SK-N-SH (cell line): ENCODE results near the gene FAM181A.

Experiments used
- EP300 ChIP-seq, 2 experiments: IDR thresholded peaks; 2 replicates each; pipeline versions ENCODE4 v1.4.0 to v1.6.1; 2012; ENCODE audit warnings: borderline replicate concordance in 1 of 2, low read depth in 1 of 2, low read length in 1 of 2
- JUND ChIP-seq: IDR thresholded peaks from 2 replicates; pipeline ENCODE4 v1.4.0; 2012
- MEF2A ChIP-seq: IDR thresholded peaks from 2 replicates; pipeline ENCODE4 v1.4.0; 2012; ENCODE audit warnings: low read depth, borderline replicate concordance
- POLR2AphosphoS5 ChIP-seq: IDR thresholded peaks from 2 replicates; pipeline ENCODE4 v1.6.1; 2012; ENCODE audit warnings: low read depth, low read length
- RAD21 ChIP-seq: IDR thresholded peaks from 2 replicates; pipeline ENCODE4 v1.6.1; 2012; ENCODE audit warnings: mild to moderate bottlenecking, low read length
- RCOR1 ChIP-seq: fragments of 150-350 bp; IDR thresholded peaks from 2 replicates; pipeline ENCODE4 v1.6.1; 2017; ENCODE audit warnings: antibody characterized with exemption, low read length
- TAF1 ChIP-seq: IDR thresholded peaks from 2 replicates; pipeline ENCODE4 v1.6.1; 2012; ENCODE audit warnings: low read depth, mild to moderate bottlenecking, low read length, moderate library complexity, borderline replicate concordance
- TCF12 ChIP-seq: IDR thresholded peaks from 2 replicates; pipeline ENCODE4 v1.4.0; 2012
- TF ChIP-seq, protein P1 (sequence below): fragments of 200-600 bp; sonication (generic); IDR thresholded peaks from 2 replicates; pipeline ENCODE4 v1.6.1; 2017; ENCODE audit warnings: antibody characterized with exemption, mild to moderate bottlenecking, moderate library complexity
- TF ChIP-seq, protein P2 (sequence below): IDR thresholded peaks from 2 replicates; pipeline ENCODE4 v1.6.1; 2012; ENCODE audit warnings: mild to moderate bottlenecking, low read depth, low read length, moderate library complexity

DNA sequence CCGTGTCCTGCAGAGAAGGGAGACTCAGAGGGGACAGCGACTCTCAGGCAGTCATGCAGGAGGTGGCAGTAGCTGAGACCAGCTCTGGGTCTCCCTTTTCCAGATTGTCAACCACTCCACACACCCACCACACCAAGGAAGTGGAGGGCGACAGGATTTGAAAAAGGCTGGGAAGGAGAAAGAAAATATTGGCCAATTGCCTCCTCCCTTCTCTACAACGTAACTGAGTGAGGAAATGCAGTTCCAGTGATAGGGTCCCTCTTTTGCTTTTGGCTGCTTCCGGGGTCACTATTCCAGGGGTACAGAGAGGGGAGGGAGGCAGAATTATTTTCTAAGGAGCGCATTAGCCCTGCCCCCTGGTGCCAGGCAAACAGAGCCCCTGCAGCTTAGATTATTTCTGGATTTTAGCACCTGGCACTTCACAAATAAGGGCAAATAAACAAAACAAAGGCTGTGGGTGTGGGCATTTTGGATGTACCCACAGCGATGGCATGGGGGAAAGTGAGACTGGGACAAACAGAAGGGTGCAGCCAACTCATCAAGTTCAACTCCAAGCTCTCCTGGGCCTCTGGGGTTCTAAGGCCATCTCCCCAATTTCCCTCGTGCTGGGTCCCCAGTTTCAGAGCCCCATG is 28.8 kb downstream of the FAM181A start:
- no peak for TF ChIP-seq POLR2AphosphoS5
- TF ChIP-seq, protein P1, sequence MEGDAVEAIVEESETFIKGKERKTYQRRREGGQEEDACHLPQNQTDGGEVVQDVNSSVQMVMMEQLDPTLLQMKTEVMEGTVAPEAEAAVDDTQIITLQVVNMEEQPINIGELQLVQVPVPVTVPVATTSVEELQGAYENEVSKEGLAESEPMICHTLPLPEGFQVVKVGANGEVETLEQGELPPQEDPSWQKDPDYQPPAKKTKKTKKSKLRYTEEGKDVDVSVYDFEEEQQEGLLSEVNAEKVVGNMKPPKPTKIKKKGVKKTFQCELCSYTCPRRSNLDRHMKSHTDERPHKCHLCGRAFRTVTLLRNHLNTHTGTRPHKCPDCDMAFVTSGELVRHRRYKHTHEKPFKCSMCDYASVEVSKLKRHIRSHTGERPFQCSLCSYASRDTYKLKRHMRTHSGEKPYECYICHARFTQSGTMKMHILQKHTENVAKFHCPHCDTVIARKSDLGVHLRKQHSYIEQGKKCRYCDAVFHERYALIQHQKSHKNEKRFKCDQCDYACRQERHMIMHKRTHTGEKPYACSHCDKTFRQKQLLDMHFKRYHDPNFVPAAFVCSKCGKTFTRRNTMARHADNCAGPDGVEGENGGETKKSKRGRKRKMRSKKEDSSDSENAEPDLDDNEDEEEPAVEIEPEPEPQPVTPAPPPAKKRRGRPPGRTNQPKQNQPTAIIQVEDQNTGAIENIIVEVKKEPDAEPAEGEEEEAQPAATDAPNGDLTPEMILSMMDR, result no peak
- TF ChIP-seq TAF1, result no peak
- TF ChIP-seq RAD21, result no peak
- TF ChIP-seq EP300 (IDR thresholded peaks at IDR 0.05; ENCODE audit: borderline replicate concordance in 1 of 2, low read depth in 1 of 2, low read length in 1 of 2), result no peak
- no peak for TF ChIP-seq RCOR1
- no peak for TF ChIP-seq JUND
- TF ChIP-seq, protein P2, sequence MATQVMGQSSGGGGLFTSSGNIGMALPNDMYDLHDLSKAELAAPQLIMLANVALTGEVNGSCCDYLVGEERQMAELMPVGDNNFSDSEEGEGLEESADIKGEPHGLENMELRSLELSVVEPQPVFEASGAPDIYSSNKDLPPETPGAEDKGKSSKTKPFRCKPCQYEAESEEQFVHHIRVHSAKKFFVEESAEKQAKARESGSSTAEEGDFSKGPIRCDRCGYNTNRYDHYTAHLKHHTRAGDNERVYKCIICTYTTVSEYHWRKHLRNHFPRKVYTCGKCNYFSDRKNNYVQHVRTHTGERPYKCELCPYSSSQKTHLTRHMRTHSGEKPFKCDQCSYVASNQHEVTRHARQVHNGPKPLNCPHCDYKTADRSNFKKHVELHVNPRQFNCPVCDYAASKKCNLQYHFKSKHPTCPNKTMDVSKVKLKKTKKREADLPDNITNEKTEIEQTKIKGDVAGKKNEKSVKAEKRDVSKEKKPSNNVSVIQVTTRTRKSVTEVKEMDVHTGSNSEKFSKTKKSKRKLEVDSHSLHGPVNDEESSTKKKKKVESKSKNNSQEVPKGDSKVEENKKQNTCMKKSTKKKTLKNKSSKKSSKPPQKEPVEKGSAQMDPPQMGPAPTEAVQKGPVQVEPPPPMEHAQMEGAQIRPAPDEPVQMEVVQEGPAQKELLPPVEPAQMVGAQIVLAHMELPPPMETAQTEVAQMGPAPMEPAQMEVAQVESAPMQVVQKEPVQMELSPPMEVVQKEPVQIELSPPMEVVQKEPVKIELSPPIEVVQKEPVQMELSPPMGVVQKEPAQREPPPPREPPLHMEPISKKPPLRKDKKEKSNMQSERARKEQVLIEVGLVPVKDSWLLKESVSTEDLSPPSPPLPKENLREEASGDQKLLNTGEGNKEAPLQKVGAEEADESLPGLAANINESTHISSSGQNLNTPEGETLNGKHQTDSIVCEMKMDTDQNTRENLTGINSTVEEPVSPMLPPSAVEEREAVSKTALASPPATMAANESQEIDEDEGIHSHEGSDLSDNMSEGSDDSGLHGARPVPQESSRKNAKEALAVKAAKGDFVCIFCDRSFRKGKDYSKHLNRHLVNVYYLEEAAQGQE, result no peak
- no peak for TF ChIP-seq TCF12
- TF ChIP-seq MEF2A, result no peak
